GM12892 (cell line): Measurements from ENCODE around the gene ERBB2.

Experiments used
- POLR2A ChIP-seq: IDR thresholded peaks from 2 replicates; pipeline ENCODE4 v1.6.1; 2011; ENCODE audit warnings: low read depth, low read length, control low read depth
- POLR2AphosphoS5 ChIP-seq: IDR thresholded peaks from 2 replicates; pipeline ENCODE4 v1.6.1; 2011; ENCODE audit warnings: low read depth, low read length, control low read depth
- TAF1 ChIP-seq: IDR thresholded peaks from 2 replicates; pipeline ENCODE4 v1.6.1; 2011; ENCODE audit warnings: low read depth, mild to moderate bottlenecking, control low read depth, low read length, borderline replicate concordance

- TF ChIP-seq TAF1 (no peak), POLR2A (no peak), POLR2AphosphoS5 (no peak)
Measured at GRCh38 chr17:39744836-39745215, 45.0 kb downstream of the ERBB2 start.
